B cell (primary cell): ENCODE data around the gene BPIFB6. TPM values are rescaled to one million over a fixed set of nuclear protein-coding genes. Genes with fewer than 3 reads are reported as not detected.

Experiments
- ATAC-seq: fragments of 200-7000 bp; cut with Tn5 transposase; one replicate; pipeline ENCODE4 v1.10.0; 2021; ENCODE audit warnings: low read depth, mild to moderate bottlenecking, moderate number of reproducible peaks, moderate library complexity
- CTCF ChIA-PET: fragments of 350-600 bp; sonication (Branson Sonifier 250); formaldehyde crosslinking; loops from one replicate; lab custom pipeline; 2021; ENCODE audit warnings: antibody characterized with exemption, inconsistent platforms; lab: Charles Lee
- POLR2A ChIA-PET: fragments of 350-600 bp; sonication (Branson Sonifier 250); formaldehyde crosslinking; loops from one replicate; lab custom pipeline; 2021; ENCODE audit warnings: antibody characterized with exemption; lab: Charles Lee
- DNase-seq: peaks from one replicate; pipeline ENCODE4 v3.0.0; 2013
- H2AFZ ChIP-seq: 2 replicates; pipeline ENCODE4 v1.6.1; 2012; ENCODE audit warnings: mild to moderate bottlenecking, low read depth, low read length; ENCODE audit not compliant: insufficient read depth, poor library complexity, severe bottlenecking
- H3K27ac ChIP-seq, 2 donors: 1 replicate in 1 of 2; 2 replicates in 1 of 2; pipeline ENCODE4 v1.5.1; 2012 to 2013; ENCODE audit warnings: low read length in 2 of 2, mild to moderate bottlenecking in 2 of 2, moderate library complexity in 1 of 2
- H3K27me3 ChIP-seq, 4 experiments: fragments of 200-600 bp in 1 of 4; sonication (generic) in 1 of 4; replicated peaks in 1 of 4; 1 replicate in 2 of 4; 2 replicates in 2 of 4; pipeline versions ENCODE4 v1.6.1 to v1.7.0; 2013 to 2016; ENCODE audit warnings: low read length in 3 of 4, mild to moderate bottlenecking in 2 of 4, mixed read lengths in 1 of 4, moderate library complexity in 1 of 4; ENCODE audit not compliant: insufficient read depth in 4 of 4, control insufficient read depth in 3 of 4; ENCODE audit errors: control extremely low read depth in 1 of 4
- H3K36me3 ChIP-seq, 2 experiments: replicated peaks in 1 of 2; 1 replicate in 1 of 2; 2 replicates in 1 of 2; pipeline versions ENCODE4 v1.6.1 to v1.7.1; 2013; ENCODE audit warnings: low read length in 1 of 2; ENCODE audit not compliant: insufficient read depth in 2 of 2, control insufficient read depth in 1 of 2; ENCODE audit errors: control extremely low read depth in 1 of 2, extremely low read depth in 1 of 2
- H3K4me1 ChIP-seq, 2 donors: fragments of 200-600 bp in 1 of 2; sonication (generic) in 1 of 2; 1 replicate in 1 of 2; 2 replicates in 1 of 2; pipeline versions ENCODE4 v1.5.1 to v1.6.1; 2013 to 2017; ENCODE audit warnings: low read length in 2 of 2; ENCODE audit not compliant: control insufficient read depth in 2 of 2, insufficient read depth in 2 of 2
- H3K4me2 ChIP-seq: replicated peaks from 2 replicates; pipeline ENCODE3; 2012; ENCODE audit warnings: mild to moderate bottlenecking, low read depth, low read length; ENCODE audit not compliant: poor library complexity, severe bottlenecking
- H3K4me3 ChIP-seq, 5 experiments: fragments of 200-600 bp in 1 of 5; sonication (generic) in 1 of 5; 1 replicate in 3 of 5; 2 replicates in 2 of 5; pipeline versions ENCODE4 v1.5.1 to v1.7.0; 2011 to 2016; ENCODE audit warnings: low read length in 4 of 5, mild to moderate bottlenecking in 4 of 5, low read depth in 2 of 5, control low read depth in 1 of 5, moderate library complexity in 1 of 5; ENCODE audit not compliant: insufficient read depth in 1 of 5; ENCODE audit errors: control extremely low read depth in 1 of 5, extremely low read depth in 1 of 5
- H3K79me2 ChIP-seq: fragments of 200-600 bp; sonication (generic); one replicate; pipeline ENCODE4 v1.6.0; 2016; ENCODE audit warnings: low read length; ENCODE audit not compliant: control insufficient read depth, insufficient read depth
- H3K9ac ChIP-seq: fragments of 200-600 bp; sonication (generic); 2 replicates; pipeline ENCODE4 v1.6.1; 2017; ENCODE audit warnings: mild to moderate bottlenecking, low read length, moderate library complexity
- H3K9me3 ChIP-seq, 3 donors: one replicate each; pipeline versions ENCODE4 v1.6.1 to v1.7.1; 2013; ENCODE audit warnings: low read length in 2 of 3; ENCODE audit not compliant: control insufficient read depth in 2 of 3, insufficient read depth in 1 of 3; ENCODE audit errors: control extremely low read depth in 1 of 3
- H4K20me1 ChIP-seq: 2 replicates; pipeline ENCODE4 v1.6.0; 2012; ENCODE audit warnings: mild to moderate bottlenecking, low read length; ENCODE audit not compliant: insufficient read depth, control insufficient read depth, poor library complexity, severe bottlenecking
- H3K27ac Mint-ChIP-seq: one replicate; pipeline ENCODE4 v1.8.0; 2021; ENCODE audit warnings: mixed read lengths
- H3K27me3 Mint-ChIP-seq: one replicate; pipeline ENCODE4 v1.8.0; 2021; ENCODE audit warnings: mixed read lengths
- H3K4me1 Mint-ChIP-seq: one replicate; pipeline ENCODE4 v1.8.0; 2021; ENCODE audit warnings: mixed read lengths
- H3K4me3 Mint-ChIP-seq: one replicate; pipeline ENCODE4 v1.8.0; 2021; ENCODE audit warnings: mixed read lengths
- H3K9me3 Mint-ChIP-seq: one replicate; pipeline ENCODE4 v1.8.0; 2022; ENCODE audit warnings: mixed read lengths; ENCODE audit not compliant: insufficient read depth
- EZH2 ChIP-seq: IDR thresholded peaks from 2 replicates; pipeline ENCODE4 v1.6.1; 2012; ENCODE audit warnings: borderline replicate concordance, low read depth, mild to moderate bottlenecking, moderate library complexity, low read length; ENCODE audit not compliant: insufficient read depth, poor library complexity, severe bottlenecking
- WGBS: methylation state at CpG from one replicate; pipeline ENCODE4 v1.1.5; 2013; ENCODE audit warnings: missing lambda C conversion rate; ENCODE audit not compliant: insufficient coverage; 5-methylcytosine and 5-hydroxymethylcytosine counted together
- intact Hi-C: fragments of 100-400 bp; cut with micrococcal nuclease; formaldehyde crosslinking; loops from one replicate; pipeline ENCODE4 v1.10.0; 2022
- polyA plus RNA-seq: library from polyadenylated mRNA; depleted of rRNA; stranded (reverse); fragments of >200 nt; gene quantifications from 2 replicates; pipeline ENCODE4 v1.2.3, GENCODE V29; 2012
- total RNA-seq, 2 donors: library from RNA; stranded (reverse); fragments of 120-200 nt in 1 of 2; gene quantifications; 1 replicate in 1 of 2; 2 replicates in 1 of 2; pipeline versions ENCODE4 v1.2.3 to v1.2.4, GENCODE V29; 2013 to 2022
- TF ChIP-seq, protein P1 (sequence below): fragments of 200-600 bp; IDR thresholded peaks from one replicate; pipeline ENCODE4 v1.8.0; 2022; ENCODE audit warnings: antibody characterized with exemption, mild to moderate bottlenecking

BPIFB6 gene
- total and polyA plus RNA-seq, 2 donors (not counting 1 experiment from before 2014, with no cell fraction given): not detected

DNA sequence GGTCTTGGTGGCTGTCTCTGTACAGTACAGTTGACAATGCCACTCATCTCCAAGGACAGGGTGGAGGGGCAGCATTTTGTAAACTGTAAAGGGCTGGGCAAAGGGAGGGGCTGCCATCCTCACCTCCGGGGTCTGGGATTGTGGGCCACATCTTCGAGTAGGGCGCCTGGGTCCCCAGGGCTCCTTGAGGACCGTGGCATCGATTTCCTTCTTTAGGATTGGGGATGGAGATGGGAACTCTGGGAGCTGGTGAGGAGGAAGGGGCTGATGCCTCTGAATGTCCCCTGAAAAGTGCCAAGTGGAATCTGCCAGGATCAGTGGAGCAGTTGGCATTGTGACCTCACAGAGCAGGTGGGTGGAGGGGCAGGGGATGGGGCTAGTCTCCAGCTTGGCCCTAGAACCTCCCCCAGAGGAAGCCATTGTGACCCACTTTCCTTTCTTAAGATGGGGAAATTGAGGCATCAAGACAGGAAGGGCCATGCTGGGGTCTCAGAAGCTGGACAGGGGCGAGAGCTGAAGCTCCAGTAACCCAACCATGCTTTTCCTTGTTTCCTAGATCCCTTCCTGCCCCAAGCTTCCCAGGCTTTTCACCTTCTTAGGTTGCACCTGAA is 27.2 kb upstream of the BPIFB6 start, which contains the start of gene SUN5:
Gene SUN5 (minus strand): TSS at position 293 of the 611 bp plus-strand sequence. CDS start 93 bp downstream, at position 200.
- H3K27ac Mint-ChIP-seq: no peak within 1 kb of the TSS
- CTCF ChIA-PET: interaction anchor here (1.5 kb wide), 1 partner anchor 102 kb away, joined by 5 read pairs; no protein-coding TSS in a partner anchor
- intact Hi-C loops: loop anchor here (2.0 kb wide), 1 partner anchor 101 kb away; no protein-coding TSS in a partner anchor

DNA sequence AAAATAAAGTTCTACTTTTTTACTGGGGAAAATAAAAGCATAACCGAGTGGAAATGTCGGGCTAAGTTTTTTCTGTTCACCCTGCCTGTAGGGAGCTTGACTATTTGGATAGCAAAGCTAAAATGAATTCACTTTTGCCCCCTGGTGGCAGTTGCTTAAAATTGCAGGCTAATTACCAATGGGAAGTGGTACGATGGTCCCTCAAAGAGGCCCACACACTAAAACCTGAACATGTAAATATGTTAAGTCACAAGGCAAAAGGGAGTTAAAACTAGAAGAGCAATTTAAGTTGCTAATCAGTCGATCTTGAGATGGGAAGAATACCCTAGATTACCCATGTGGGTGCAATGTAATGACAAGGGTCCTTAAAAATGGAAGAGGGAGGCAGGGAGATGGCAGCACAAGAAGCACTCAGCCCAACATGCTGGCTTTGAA is 26.3 kb upstream of the BPIFB6 start:
- H3K4me2 ChIP-seq: no peak overlapping the region
- DNase-seq (peak; percentile 22), ATAC-seq (no peak)
- H3K4me1 ChIP-seq: peaks cover under 1 to 1% of the 10 kb centered on the region in 2 donors
- no peaks in the 10 kb centered on the region for H4K20me1 ChIP-seq
- WGBS: 81% methylated on average over 3 of the region's 4 CpGs
- TF ChIP-seq, protein P1, sequence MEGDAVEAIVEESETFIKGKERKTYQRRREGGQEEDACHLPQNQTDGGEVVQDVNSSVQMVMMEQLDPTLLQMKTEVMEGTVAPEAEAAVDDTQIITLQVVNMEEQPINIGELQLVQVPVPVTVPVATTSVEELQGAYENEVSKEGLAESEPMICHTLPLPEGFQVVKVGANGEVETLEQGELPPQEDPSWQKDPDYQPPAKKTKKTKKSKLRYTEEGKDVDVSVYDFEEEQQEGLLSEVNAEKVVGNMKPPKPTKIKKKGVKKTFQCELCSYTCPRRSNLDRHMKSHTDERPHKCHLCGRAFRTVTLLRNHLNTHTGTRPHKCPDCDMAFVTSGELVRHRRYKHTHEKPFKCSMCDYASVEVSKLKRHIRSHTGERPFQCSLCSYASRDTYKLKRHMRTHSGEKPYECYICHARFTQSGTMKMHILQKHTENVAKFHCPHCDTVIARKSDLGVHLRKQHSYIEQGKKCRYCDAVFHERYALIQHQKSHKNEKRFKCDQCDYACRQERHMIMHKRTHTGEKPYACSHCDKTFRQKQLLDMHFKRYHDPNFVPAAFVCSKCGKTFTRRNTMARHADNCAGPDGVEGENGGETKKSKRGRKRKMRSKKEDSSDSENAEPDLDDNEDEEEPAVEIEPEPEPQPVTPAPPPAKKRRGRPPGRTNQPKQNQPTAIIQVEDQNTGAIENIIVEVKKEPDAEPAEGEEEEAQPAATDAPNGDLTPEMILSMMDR: peak; percentile 23
- TF ChIP-seq EZH2: no peak
- intact Hi-C loops: loop anchor here (2.0 kb wide), 1 partner anchor 102 kb away; no protein-coding TSS in a partner anchor
- no peak overlapping the region for H3K27ac ChIP-seq
- Mint-ChIP-seq H3K9me3 (peaks cover 4% of the 10 kb centered on the region), H3K27ac (no peak overlapping the region), H3K27me3 (no peaks in the 10 kb centered on the region), H3K4me1 (peaks cover 3% of the 10 kb centered on the region), H3K4me3 (no peak overlapping the region)
- no peak overlapping the region for H3K9ac ChIP-seq
- no peaks in the 10 kb centered on the region for H3K27me3 ChIP-seq
- H3K4me3 ChIP-seq: no peak overlapping the region
- ChIA-PET POLR2A (no interaction called here), CTCF (interaction anchor here (1.5 kb wide), 1 partner anchor 103 kb away, joined by 5 read pairs; no protein-coding TSS in a partner anchor)
- no peak overlapping the region for H2AFZ ChIP-seq
- no peaks in the 10 kb centered on the region for H3K36me3 ChIP-seq
- H3K9me3 ChIP-seq: peaks cover 0 to 13% (median 7%) of the 10 kb centered on the region in 3 donors
- no peaks in the 10 kb centered on the region for H3K79me2 ChIP-seq

More for the DNA sequence above, 27.2 kb upstream of the BPIFB6 start, which contains the start of gene SUN5:
- H3K4me1 ChIP-seq: peaks cover 7 to 8% of the 10 kb centered on the region in 2 donors
- H3K4me2 ChIP-seq: no peak within 1 kb of the TSS
- 93% methylated on average over 6 of the region's 6 CpGs for WGBS
- no peaks in the 10 kb centered on the region for H3K36me3 ChIP-seq
- H3K79me2 ChIP-seq: no peaks in the 10 kb centered on the region
- POLR2A ChIA-PET: no interaction called here
- DNase-seq: no peak
- Mint-ChIP-seq H3K4me3 (no peak within 1 kb of the TSS), H3K4me1 (peaks cover 8% of the 10 kb centered on the region), H3K9me3 (peaks cover 4% of the 10 kb centered on the region), H3K27me3 (no peaks in the 10 kb centered on the region)
- no peak within 1 kb of the TSS for H2AFZ ChIP-seq
- no peaks in the 10 kb centered on the region for H4K20me1 ChIP-seq
- no peak within 1 kb of the TSS for H3K9ac ChIP-seq
- ATAC-seq: no peak
- H3K27me3 ChIP-seq: no peaks in the 10 kb centered on the region
- H3K4me3 ChIP-seq: no peak within 1 kb of the TSS
- peaks cover 0 to 13% (median 7%) of the 10 kb centered on the region in 3 donors for H3K9me3 ChIP-seq
- no peak within 1 kb of the TSS for H3K27ac ChIP-seq
- TF ChIP-seq, protein P1: no peak
- no peak for TF ChIP-seq EZH2
